ENCODE measurements around the gene CIROP.

The CIROP gene

DNA sequence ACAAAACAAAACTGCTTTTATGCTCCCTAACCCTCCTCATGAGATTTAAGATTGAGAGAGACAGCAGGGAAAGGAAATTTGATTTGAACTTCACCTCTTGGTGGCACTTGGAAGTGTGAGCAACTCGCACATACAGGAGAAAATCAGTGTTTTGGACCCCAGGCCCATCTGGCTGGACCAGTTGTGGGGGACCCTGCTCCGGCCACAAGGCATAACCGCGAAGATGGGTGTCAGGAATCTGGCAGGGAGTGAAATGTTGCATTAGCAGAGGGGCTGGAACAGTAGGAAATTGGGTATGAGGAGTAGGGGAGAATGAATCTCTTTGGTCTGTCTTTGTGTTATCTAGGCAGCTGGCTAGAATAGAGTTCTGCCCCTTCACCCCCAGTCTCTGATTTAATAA lies 1.2 kb downstream of the CIROP start:
- Histone ChIP-seq H3K27ac (ENCODE audit: low read depth, low read length) (no peak overlapping the region), H3K4me2 (ENCODE audit: low read length) (no peak overlapping the region), H3K4me3 (ENCODE audit: low read length) (no peak overlapping the region), H3K79me2 (ENCODE audit: control insufficient read depth, low read length) (no peaks in the 10 kb centered on the region), H3K9me2 (replicated peaks; ENCODE audit: control insufficient read depth, low read length) (no peaks in the 10 kb centered on the region), H3K27me3 (ENCODE audit: control insufficient read depth, low read length) (no peaks in the 10 kb centered on the region; the same call in 1 of the 2 replicates), H3K36me3 (ENCODE audit: control insufficient read depth, low read length) (peaks cover 3% of the 10 kb centered on the region; the same call in 1 of the 2 replicates), H4K20me1 (ENCODE audit: control insufficient read depth, insufficient read depth, low read depth, low read length) (no peaks in the 10 kb centered on the region), H3K9me3 (ENCODE audit: control insufficient read depth, insufficient read depth, low read length) (no peaks in the 10 kb centered on the region), H3K4me1 (ENCODE audit: control insufficient read depth, low read length) (peaks cover 12% of the 10 kb centered on the region), H3F3A (ENCODE audit: control insufficient read depth, insufficient read depth) (no peaks in the 10 kb centered on the region)
- no peak for TF ChIP-seq EZH2phosphoT487 (IDR thresholded peaks at IDR 0.05; ENCODE audit: borderline replicate concordance, low read length)
- TF ChIP-seq, protein P1, sequence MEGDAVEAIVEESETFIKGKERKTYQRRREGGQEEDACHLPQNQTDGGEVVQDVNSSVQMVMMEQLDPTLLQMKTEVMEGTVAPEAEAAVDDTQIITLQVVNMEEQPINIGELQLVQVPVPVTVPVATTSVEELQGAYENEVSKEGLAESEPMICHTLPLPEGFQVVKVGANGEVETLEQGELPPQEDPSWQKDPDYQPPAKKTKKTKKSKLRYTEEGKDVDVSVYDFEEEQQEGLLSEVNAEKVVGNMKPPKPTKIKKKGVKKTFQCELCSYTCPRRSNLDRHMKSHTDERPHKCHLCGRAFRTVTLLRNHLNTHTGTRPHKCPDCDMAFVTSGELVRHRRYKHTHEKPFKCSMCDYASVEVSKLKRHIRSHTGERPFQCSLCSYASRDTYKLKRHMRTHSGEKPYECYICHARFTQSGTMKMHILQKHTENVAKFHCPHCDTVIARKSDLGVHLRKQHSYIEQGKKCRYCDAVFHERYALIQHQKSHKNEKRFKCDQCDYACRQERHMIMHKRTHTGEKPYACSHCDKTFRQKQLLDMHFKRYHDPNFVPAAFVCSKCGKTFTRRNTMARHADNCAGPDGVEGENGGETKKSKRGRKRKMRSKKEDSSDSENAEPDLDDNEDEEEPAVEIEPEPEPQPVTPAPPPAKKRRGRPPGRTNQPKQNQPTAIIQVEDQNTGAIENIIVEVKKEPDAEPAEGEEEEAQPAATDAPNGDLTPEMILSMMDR (IDR thresholded peaks at IDR 0.05; ENCODE audit: low read depth, low read length, poor library complexity, severe bottlenecking): no peak

DNA sequence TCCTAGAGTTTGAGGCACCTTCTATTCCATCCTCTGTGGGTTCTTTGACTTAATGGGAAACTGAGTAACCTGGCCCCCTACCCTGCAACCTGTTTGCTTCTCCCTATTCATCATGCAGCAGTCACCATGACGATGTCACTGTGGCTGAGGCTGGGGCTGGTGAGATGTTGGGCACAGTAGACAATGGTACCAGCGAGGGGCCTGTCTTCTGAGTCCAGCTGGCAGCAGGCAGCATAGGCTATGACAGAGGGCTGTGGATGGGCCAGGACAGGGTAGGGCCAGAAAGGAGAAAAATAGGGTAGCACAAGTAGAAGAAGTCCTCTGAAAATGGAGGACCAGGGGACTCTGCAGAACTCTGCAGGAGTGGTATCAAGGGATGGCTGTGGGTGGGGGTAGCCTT lies 2.0 kb downstream of the CIROP start:
- Histone ChIP-seq H3F3A (ENCODE audit: control insufficient read depth, insufficient read depth) (no peaks in the 10 kb centered on the region), H3K9me3 (ENCODE audit: control insufficient read depth, insufficient read depth, low read length) (no peaks in the 10 kb centered on the region), H3K79me2 (ENCODE audit: control insufficient read depth, low read length) (peaks cover 6% of the 10 kb centered on the region), H3K36me3 (ENCODE audit: control insufficient read depth, low read length) (peaks cover 11% of the 10 kb centered on the region), H3K9me2 (replicated peaks; ENCODE audit: control insufficient read depth, low read length) (no peaks in the 10 kb centered on the region), H3K4me3 (ENCODE audit: low read length) (no peak overlapping the region), H3K27me3 (ENCODE audit: control insufficient read depth, low read length) (no peaks in the 10 kb centered on the region; the same call in 1 of the 2 replicates), H4K20me1 (ENCODE audit: control insufficient read depth, insufficient read depth, low read depth, low read length) (no peaks in the 10 kb centered on the region), H3K4me2 (ENCODE audit: low read length) (no peak overlapping the region), H3K4me1 (ENCODE audit: control insufficient read depth, low read length) (peaks cover 12% of the 10 kb centered on the region), H3K27ac (ENCODE audit: low read depth, low read length) (no peak overlapping the region)
- no peak for TF ChIP-seq EZH2phosphoT487 (IDR thresholded peaks at IDR 0.05; ENCODE audit: borderline replicate concordance, low read length)
- TF ChIP-seq, protein P1 (IDR thresholded peaks at IDR 0.05; ENCODE audit: low read depth, low read length, poor library complexity, severe bottlenecking): no peak

DNA sequence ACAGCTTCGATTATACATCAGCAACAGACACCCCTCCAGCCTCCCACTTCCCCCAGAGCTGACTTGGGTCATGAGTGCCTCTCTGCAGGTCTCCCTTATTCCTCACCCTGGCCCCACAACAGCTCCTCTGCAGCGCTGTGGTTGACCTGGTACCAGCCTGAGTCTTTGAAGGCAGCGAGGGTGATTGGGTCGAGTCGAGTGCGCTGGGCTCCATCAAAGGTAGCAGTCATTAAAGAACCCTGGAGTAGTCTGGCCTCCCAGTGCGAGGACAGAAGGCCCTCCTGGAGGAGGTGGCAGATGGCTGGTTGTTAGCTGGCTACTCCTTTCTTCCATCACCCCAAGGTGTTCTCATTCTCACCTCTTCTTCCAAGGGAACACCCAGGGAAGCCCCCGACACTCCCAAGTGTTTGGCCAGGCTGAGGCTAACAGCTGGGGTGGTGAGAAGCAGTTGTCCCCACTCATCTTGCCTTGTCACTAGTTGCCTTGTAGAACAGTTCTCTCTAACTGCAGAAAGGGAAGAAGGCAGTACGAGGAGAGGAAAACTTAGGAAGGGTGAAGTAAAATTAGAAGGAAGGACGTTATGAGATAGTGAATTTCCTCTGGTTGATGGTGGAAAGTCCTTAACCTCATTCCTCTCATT lies 2.7 kb downstream of the CIROP start:
- Histone ChIP-seq H3F3A (ENCODE audit: control insufficient read depth, insufficient read depth) (no peaks in the 10 kb centered on the region), H3K4me1 (ENCODE audit: control insufficient read depth, low read length) (peaks cover 13% of the 10 kb centered on the region), H3K4me3 (ENCODE audit: low read length) (no peak overlapping the region), H3K9me3 (ENCODE audit: control insufficient read depth, insufficient read depth, low read length) (no peaks in the 10 kb centered on the region), H3K79me2 (ENCODE audit: control insufficient read depth, low read length) (peaks cover 13% of the 10 kb centered on the region), H3K4me2 (ENCODE audit: low read length) (no peak overlapping the region), H3K27me3 (ENCODE audit: control insufficient read depth, low read length) (no peaks in the 10 kb centered on the region; the same call in 1 of the 2 replicates), H3K36me3 (ENCODE audit: control insufficient read depth, low read length) (peaks cover 18% of the 10 kb centered on the region), H3K27ac (ENCODE audit: low read depth, low read length) (no peak overlapping the region), H3K9me2 (replicated peaks; ENCODE audit: control insufficient read depth, low read length) (no peaks in the 10 kb centered on the region), H4K20me1 (ENCODE audit: control insufficient read depth, insufficient read depth, low read depth, low read length) (no peaks in the 10 kb centered on the region; the same call in 1 of the 2 replicates)
- TF ChIP-seq, protein P1 (IDR thresholded peaks at IDR 0.05; ENCODE audit: low read depth, low read length, poor library complexity, severe bottlenecking): no peak
- TF ChIP-seq EZH2phosphoT487 (IDR thresholded peaks at IDR 0.05; ENCODE audit: borderline replicate concordance, low read length): no peak
